ENCODE results near the gene SPAG9.

DNA sequence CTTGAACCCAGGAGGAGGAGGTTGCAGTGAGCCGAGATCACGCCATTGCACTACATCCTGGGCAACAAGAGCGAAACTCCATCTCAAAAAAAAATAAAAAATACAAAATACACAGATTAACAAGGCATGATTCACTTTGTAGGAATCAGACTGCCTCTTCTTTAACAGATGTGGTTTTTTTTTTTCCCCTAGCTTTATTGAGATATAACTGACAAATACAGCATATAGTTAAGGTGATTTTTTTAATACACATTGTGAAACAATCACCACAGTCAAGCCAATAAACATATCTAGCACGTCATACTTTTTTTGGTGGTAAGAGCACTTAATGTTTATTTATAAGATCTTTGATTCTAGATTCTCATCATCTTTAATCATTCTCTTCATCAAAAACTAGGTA lies 87.8 kb downstream of the SPAG9 start:
- TF ChIP-seq, protein P1, sequence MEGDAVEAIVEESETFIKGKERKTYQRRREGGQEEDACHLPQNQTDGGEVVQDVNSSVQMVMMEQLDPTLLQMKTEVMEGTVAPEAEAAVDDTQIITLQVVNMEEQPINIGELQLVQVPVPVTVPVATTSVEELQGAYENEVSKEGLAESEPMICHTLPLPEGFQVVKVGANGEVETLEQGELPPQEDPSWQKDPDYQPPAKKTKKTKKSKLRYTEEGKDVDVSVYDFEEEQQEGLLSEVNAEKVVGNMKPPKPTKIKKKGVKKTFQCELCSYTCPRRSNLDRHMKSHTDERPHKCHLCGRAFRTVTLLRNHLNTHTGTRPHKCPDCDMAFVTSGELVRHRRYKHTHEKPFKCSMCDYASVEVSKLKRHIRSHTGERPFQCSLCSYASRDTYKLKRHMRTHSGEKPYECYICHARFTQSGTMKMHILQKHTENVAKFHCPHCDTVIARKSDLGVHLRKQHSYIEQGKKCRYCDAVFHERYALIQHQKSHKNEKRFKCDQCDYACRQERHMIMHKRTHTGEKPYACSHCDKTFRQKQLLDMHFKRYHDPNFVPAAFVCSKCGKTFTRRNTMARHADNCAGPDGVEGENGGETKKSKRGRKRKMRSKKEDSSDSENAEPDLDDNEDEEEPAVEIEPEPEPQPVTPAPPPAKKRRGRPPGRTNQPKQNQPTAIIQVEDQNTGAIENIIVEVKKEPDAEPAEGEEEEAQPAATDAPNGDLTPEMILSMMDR (IDR thresholded peaks at IDR 0.05; ENCODE audit: poor library complexity, severe bottlenecking): no peak
- no peak for TF ChIP-seq POLR2AphosphoS5 (IDR thresholded peaks at IDR 0.05)

Measured in neural cell (in vitro differentiated cells).